ENCODE results near the gene LRRC75A. TPM values are rescaled to one million over a fixed set of nuclear protein-coding genes. Genes with fewer than 3 reads are reported as not detected.
"Not testable (repeated sequence)": the region's sequence is repeated elsewhere in the genome, so short reads cannot be mapped to it uniquely, and the experiment has no call there.

Gene LRRC75A
- total RNA-seq, 2 donors from 2014 or later: 0.41 to 1.4 TPM

DNA sequence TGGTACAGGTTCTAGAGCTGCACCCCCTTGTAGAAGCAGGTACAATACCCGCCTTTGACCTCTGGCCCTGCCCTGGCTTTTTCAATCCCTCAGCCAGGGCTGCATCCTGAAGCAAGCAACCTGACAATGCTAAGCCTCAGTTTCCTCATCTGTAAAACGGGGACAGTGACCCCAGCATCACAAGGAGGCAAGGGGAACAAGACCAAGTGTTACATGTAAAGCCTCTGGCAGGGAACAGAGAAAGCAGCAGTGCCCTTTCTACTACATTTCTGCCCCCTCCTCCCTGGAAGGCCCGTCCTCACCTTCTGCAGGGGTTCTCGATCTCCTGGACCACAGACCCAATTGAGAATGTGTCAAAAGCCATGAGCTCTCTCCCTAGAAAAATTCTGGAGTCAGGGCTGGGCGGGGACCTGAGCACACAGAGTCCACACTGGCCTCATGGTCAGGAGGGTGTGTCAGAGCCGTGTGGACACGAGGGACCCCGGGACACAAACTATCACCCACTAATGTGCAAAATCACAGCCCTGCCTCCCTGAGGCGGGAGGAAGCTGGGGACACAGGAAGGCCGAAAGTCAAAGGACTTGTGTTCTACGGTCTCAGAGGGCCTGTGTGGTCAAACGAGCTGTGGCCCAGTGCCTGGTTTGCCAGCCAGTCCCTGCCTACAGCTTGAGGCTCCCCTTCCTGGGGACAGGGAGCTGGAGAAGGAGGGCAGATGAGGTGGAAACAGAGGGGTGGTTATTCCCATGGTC lies 27.5 kb downstream of the LRRC75A start:
- Mint-ChIP-seq H3K27ac (peak overlapping the region in 1 of 2 donors; percentile 27), H3K36me3 (no peaks in the 10 kb centered on the region), H3K9me3 (no peaks in the 10 kb centered on the region)
- no peak for ATAC-seq
- no peak for DNase-seq (ENCODE audit: low spot score in 2 of 2)

DNA sequence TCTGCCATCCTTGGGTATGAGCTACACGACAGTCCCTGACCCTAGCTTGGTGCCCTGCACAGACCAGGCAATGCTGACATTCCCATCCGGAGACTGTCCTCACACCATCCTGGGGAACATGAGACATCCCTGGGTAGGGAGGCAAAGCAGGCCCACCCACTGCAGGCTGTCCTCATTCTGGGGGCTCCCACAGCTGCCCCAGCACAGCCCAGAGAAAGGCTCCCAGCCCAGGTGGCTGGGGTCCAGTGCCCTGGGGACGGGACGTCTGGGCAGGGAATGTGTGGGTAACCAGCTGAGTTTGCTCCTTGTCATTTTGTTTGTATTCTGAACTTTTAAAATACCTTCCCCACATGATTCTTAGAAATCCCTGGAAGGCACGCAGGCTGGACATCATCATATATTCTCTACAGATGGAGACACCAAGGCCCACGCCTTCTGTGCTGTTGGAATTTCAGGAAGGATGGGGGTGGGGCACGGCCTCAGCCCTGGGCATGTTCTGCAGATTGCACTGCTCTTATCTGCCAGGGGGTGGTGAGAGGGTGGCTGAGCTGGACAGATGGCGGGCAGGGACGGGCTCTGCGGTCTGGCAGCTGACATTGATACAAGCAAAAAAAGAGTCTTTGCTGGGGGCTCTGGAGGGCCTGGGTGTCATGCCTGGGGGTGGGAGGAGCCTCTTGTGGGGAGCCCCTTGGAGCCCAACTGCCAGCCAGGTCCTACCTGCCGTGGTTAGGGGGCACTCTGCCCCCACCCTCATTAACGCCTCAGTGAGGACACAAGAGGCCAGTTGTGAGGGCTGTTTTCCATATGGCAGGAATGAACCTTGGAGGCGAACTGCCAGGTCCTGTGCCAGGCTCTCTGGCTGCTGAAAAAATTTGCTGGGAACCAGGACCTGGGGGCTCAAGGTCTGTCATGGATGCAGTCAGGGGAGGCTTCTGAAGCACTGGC lies 28.4 kb downstream of the LRRC75A start:
- no peak for ATAC-seq
- Mint-ChIP-seq H3K9me3 (no peaks in the 10 kb centered on the region), H3K36me3 (no peaks in the 10 kb centered on the region), H3K27ac (no peak overlapping the region)
- DNase-seq (ENCODE audit: low spot score in 2 of 2): no peak

- peak overlapping the region in 1 of 2 donors; percentile 55 for H3K27ac Mint-ChIP-seq
- no peaks in the 10 kb centered on the region for H3K9me3 Mint-ChIP-seq
- no peaks in the 10 kb centered on the region for H3K36me3 Mint-ChIP-seq
- no peak for ATAC-seq
- no peak for DNase-seq (ENCODE audit: low spot score in 2 of 2)
Observed at GRCh38 chr17:16462070-16462864, 29.7 kb downstream of the LRRC75A start.

- H3K27ac Mint-ChIP-seq: no peak overlapping the region
- no peaks in the 10 kb centered on the region for H3K36me3 Mint-ChIP-seq
- DNase-seq (ENCODE audit: low spot score in 2 of 2) (no peak), ATAC-seq (no peak)
- H3K9me3 Mint-ChIP-seq: no peaks in the 10 kb centered on the region
Observed at GRCh38 chr17:16461606-16461866, 30.5 kb downstream of the LRRC75A start.

DNA sequence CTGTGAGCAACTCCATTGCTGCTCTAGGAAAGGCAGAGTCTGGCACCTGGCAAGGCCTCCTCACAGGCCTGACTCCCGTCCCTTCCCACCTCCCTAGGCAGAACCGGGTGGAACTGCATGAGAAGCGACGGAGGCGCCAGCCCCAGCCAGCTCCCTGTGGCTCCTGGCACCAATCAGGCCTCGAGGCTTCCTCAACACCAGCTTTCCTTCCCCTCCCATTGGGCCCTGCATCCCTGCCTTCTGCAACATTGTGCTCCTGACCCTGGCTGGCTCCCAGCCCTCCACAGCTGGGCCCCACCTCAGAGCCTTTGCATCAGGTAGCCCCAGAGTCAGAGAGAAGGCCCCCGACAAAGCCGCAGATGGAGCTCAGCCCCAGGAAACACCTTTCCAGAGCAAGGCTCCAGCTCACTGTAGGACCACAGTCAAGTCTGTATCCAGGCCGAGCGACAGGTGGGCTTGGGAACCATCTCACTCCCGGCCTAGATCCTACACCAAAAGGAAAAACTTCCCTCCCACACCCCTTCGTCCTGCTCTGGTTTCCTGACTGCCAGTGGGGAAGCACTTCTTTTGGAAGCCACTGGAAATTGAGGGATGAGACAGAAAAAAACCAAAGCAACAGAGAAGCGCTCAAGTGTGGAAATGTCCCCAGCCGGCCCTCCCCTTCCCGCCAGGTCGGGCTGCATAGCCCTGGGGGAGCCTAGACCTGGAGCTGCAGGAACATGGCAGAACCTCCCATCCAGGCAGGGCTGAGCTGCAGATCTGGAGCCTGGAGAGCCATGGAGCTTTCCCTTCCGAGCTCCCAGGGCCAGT lies 31.0 kb downstream of the LRRC75A start:
- no peaks in the 10 kb centered on the region for H3K36me3 Mint-ChIP-seq
- DNase-seq (ENCODE audit: low spot score in 2 of 2) (no peak), ATAC-seq (no peak)
- H3K9me3 Mint-ChIP-seq: no peaks in the 10 kb centered on the region
- peak overlapping the region; percentile 67 to 92 for H3K27ac Mint-ChIP-seq

GRCh38 chr17:16459855-16460550 lies 32.0 kb downstream of the LRRC75A start:
- ATAC-seq (no peak), DNase-seq (ENCODE audit: low spot score in 2 of 2) (no peak)
- no peaks in the 10 kb centered on the region for H3K9me3 Mint-ChIP-seq
- no peaks in the 10 kb centered on the region for H3K36me3 Mint-ChIP-seq
- peak overlapping the region in 1 of 2 donors; percentile 45 for H3K27ac Mint-ChIP-seq

- ATAC-seq (no peak), DNase-seq (ENCODE audit: low spot score in 2 of 2) (no peak)
- Mint-ChIP-seq H3K27ac (peak overlapping the region; percentile 44 to 45), H3K9me3 (no peaks in the 10 kb centered on the region), H3K36me3 (no peaks in the 10 kb centered on the region)
Observed at GRCh38 chr17:16459271-16459670, 32.7 kb downstream of the LRRC75A start.

- Mint-ChIP-seq H3K36me3 (peaks cover 0 to 7% of the 10 kb centered on the region in 2 donors), H3K27ac (peak overlapping the region in 1 of 2 donors; percentile 51), H3K9me3 (no peaks in the 10 kb centered on the region)
- DNase-seq (ENCODE audit: low spot score in 2 of 2): no peak
- no peak for ATAC-seq
Observed at GRCh38 chr17:16456742-16457316, 35.2 kb downstream of the LRRC75A start.

DNA sequence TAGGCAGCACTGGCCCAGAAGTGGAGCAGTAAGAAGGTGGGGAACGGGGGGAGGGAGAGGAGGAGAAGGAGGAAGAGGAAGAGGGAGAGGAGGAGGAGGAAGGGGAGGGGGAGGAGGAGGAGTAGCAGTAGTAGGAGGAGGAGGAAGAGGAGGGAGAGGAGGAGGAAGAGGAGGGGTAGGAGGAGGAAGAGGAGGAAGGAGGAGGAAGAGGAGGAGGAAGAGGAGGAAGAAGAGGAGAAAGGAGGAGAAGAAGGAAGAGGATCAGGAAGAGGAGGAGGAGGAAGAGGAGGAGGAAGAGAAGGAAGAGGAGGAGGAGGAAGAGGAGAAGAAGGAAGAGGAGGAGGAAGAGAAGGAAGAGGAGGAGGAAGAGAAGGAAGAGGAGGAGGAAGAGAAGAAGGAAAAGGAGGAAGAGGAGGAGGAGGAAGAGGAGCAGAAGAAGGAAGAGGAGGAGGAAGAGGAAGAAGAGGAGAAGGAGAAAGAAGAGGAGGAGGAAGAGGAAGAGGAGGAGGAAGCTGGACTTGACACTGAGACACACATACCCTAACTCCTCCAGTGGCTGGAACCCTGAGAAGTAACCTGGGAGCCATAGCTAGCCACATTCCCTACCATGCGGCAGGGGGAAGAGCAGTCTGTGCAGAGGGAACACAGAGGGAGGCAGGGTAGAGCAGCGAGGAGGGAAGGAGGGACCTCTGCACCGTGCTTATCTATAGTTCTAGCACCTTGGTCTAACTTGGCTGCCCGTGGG lies 35.8 kb downstream of the LRRC75A start:
- no peak for ATAC-seq
- Mint-ChIP-seq H3K9me3 (no peaks in the 10 kb centered on the region), H3K36me3 (peaks cover 0 to 7% of the 10 kb centered on the region in 2 donors), H3K27ac (peak overlapping the region in 1 of 2 donors; percentile 17)
- DNase-seq (ENCODE audit: low spot score in 2 of 2): no peak

DNA sequence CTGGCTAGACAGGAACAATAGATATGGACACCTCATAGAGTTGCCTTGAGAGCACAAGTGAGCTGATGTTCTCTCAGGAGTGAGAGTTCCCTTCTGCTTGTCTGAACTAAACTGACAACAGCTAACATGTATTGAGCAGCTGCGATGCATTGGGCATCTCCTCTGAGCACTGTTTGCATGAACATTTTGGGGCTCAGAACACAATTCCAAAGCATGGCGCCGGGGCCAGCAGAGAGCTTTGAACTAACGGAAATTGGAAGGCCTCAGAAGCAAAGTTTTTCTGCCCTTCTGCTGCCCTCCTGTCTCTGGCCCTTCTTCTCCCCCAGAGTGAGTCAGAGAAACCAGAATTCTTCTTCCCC lies 38.5 kb downstream of the LRRC75A start:
- Mint-ChIP-seq H3K36me3 (peaks cover 0 to 7% of the 10 kb centered on the region in 2 donors), H3K27ac (peak overlapping the region in 1 of 2 donors; percentile 77), H3K9me3 (no peaks in the 10 kb centered on the region)
- DNase-seq (ENCODE audit: low spot score in 2 of 2): no peak
- no peak for ATAC-seq

DNA sequence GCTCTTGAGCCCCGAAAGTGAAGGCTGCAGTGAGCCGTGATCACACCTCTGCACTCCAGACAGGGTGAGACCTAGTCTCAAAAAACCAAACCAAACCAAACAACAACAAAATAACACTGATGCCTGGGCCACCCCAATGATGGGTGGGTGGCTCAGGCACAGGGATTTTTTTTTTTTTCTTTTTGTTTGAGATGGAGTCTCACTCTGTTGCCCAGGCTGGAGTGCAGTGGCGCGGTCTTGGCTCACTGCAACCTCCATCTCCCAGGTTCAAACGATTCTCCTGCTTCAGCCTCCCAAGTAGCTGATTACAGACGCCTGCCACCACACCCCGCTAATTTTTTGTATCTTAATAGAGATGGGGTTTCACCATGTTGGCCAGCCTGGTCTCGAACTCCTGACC lies 39.7 kb downstream of the LRRC75A start:
- not testable (repeated sequence) for H3K27ac Mint-ChIP-seq; ATAC-seq; H3K36me3 Mint-ChIP-seq; H3K9me3 Mint-ChIP-seq; DNase-seq (ENCODE audit: low spot score in 2 of 2)

GRCh38 chr17:16450028-16450427 lies 42.0 kb downstream of the LRRC75A start:
- H3K27ac Mint-ChIP-seq: peak overlapping the region in 1 of 2 donors; percentile 18
- DNase-seq (ENCODE audit: low spot score in 2 of 2): no peak
- no peak for ATAC-seq
- H3K9me3 Mint-ChIP-seq: no peaks in the 10 kb centered on the region
- H3K36me3 Mint-ChIP-seq: peaks cover 0 to 7% of the 10 kb centered on the region in 2 donors

DNA sequence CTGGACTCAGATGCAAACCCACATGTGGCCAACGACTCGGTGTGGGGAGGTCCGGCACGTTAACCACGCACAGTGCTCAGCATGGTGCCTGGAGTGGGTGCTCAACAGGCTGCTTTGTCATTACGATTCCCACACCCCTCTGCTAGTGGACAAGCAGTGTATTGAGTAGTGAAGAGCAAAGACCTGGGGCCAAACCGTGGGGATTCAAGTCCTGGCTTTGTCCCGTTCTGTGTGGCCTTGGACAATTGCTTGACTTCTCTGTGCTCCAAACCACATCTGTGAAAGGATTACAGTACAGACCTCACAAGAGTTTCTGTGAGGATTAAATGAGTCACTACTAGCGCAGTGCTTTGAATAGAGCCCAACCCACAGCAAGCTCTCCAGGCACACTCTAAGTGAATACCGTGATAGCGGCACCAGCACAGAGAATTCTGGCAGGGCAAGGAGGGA lies 42.8 kb downstream of the LRRC75A start:
- H3K36me3 Mint-ChIP-seq: peaks cover 0 to 11% of the 10 kb centered on the region in 2 donors
- ATAC-seq: peak; percentile 61 to 85
- DNase-seq (ENCODE audit: low spot score in 2 of 2): no peak

GRCh38 chr17:16448490-16448889 lies 43.5 kb downstream of the LRRC75A start:
- ATAC-seq: peak in 1 of 2 donors; percentile 9
- H3K36me3 Mint-ChIP-seq: peaks cover 0 to 9% of the 10 kb centered on the region in 2 donors

More for the DNA sequence above, 42.8 kb downstream of the LRRC75A start:
- Mint-ChIP-seq H3K9me3 (no peaks in the 10 kb centered on the region), H3K27ac (peak overlapping the region in 1 of 2 donors; percentile 18)

DNA sequence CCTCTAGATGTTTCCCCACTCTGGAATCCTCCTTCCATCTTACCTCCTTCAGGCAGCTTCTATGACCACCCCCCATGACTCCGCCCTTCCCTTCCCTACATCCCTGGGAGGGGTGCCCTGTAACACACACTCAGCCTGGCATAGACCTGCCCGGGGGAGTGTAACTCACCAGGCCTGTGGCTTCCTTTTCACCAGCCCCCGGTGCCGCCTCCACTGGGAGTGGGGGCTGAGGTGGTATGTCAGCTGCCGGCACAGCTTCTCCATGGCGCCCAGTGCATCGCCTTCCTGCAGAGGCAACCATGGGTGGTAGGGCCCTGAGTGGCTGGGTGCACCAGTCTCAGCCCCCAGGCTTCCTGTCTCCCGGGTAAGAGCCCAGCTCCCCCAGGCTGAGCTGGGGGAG lies 44.3 kb downstream of the LRRC75A start:
- ATAC-seq: no peak
- H3K27ac Mint-ChIP-seq: peak overlapping the region; percentile 50 to 77
- DNase-seq (ENCODE audit: low spot score in 2 of 2): no peak
- no peaks in the 10 kb centered on the region for H3K9me3 Mint-ChIP-seq
- peaks cover 5 to 13% of the 10 kb centered on the region in 2 donors for H3K36me3 Mint-ChIP-seq

More at GRCh38 chr17:16448490-16448889, 43.5 kb downstream of the LRRC75A start:
- Mint-ChIP-seq H3K27ac (peak overlapping the region in 1 of 2 donors; percentile 36), H3K9me3 (no peaks in the 10 kb centered on the region)
- no peak for DNase-seq (ENCODE audit: low spot score in 2 of 2)
